GM19324 (cell line): ENCODE data around the gene SEC63.

Experiments used
- ATAC-seq: cut with Tn5 transposase; IDR thresholded peaks from one replicate; pipeline ENCODE4 v1.9.1; 2021; ENCODE audit warnings: mild to moderate bottlenecking, moderate library complexity; ENCODE audit not compliant: unreplicated experiment, low FRiP score

SEC63 gene

DNA sequence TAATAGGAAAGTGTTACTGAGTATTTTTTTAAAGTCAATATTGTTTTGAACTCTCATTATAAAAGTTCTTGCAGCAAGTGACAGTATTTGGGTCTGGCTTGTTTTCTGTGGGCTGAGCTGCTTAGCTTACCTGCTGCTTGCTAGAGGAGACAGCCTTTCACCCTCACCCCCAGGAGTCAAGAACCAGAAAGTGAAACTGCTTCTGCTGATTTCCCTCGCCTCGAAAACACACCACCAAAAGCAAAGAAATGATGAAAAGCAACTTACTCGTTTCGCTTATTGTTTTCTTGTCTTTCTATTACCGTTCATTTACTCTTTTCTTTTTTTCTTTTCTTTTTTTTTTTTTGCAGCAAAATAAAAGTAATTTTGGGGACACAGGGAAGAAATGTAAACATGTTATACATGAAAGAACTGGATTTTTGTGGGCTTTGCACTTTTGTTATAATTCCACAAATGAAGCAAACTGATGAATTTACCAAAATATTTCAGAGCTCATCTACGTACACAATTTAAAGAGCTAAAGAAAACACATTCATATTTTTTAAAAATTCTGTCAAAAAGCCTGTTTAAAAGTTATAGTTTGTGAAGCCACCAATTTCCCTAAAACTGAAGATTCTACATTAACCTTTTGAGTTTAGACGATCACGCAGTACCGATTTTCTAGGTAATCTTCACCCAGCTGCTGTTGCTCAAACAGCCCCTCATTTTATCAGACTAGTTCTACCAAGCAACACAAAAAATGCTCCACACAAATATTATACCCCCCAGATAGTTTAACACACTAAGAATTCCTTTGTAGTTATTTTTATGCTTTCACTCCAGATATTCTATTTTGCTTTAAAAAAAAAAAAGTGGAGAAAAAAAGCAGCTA is 135.6 kb downstream of the SEC63 start:
- peak; percentile 73 for ATAC-seq

DNA sequence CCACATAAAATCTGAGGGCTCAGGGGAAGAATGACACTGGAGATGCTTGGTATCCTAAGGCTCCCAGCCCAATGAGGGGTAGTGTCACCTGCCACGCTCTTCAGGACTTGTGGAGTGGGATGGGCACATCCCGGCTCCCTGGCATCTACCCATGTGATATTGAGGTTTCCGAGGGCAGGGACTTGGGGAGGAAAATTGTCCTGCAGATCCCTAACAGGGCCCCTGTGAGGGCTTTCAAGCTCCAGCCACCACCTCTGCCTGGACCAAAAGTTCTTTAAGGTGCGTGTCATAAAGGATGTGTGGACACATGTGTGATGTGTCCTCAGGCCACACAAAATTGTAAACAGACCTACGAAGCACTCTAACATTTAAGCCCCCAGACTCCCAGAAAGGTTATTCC is 136.4 kb downstream of the SEC63 start:
- no peak for ATAC-seq

DNA sequence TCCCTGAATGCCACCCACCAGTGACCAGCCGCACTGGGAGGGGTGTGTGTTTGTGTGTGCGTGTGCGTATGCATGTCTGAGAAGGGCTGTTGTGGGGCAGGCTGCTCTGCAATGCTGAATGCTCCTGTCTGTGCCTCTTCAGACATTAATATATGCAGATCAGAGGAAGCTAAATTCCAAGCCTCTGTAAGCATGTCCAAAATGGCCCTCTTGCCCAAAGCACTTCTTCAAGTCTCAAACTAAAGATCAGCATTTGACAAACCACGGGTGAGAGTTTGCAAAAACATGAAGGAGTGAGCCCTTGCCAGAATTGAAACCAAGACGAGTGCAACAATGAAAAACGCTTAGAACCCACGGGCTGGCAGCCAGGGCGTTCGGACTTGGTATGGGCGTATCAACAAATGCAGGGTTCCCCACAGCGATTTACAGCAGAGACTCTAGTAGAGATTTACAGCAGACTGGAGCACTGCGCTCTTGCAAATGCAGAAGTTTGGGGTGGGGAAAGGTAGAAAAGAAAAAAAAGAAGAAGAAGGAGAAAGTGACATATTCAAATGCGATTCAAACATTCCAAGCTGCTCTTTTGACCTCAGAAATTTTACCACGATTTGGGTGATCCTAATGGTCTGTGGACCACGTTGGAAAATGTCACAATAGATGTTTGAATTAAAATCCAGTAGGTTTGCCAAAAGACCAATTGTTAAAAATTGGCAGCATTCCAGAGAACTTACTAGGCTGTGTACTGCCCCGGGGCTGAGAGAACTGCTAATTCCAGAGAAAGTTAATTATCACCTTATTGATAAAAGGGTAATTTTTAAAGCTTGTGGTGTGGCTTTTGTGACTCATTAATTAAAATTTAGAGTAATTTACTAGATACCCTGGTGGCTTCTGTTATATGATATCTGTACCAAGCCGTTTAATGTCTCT is 137.4 kb downstream of the SEC63 start:
- ATAC-seq: no peak

DNA sequence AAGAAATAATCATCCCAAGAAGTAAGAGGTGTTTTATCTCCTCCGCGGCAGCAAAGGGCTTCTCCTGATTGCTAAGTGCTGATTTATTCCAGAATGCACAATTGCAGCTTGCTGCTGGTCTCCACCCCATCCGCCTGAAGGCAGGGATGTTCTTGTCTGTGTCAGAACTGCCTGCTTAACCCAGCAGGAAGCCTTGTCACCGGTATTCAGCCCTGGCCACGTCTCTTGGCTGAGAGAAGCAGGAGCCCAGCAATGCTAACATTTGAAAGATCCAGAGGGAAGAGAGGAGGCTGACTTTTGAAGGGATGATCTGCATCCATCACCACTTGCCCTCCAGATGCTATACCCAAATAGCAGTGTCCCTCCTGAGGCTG is 138.1 kb downstream of the SEC63 start:
- no peak for ATAC-seq

DNA sequence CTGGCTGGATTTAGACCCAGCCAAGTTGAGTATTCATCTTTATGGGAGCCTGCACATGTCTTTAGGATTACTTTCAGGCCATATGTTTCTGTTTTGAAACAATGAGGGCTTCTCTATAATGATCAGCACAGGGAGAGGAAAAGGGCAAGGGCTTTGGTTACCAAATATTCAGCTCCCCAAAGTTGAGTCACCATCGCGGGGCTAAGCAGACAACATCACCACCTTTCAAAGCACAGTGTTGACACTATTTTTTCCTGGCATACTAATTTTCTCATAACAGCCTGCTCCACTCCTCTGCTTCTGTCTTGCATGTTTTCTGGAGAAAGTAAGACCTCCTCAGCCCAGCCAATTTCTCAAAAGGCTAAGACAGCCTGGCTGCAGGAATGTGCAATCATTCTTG is 138.8 kb downstream of the SEC63 start:
- ATAC-seq: no peak

DNA sequence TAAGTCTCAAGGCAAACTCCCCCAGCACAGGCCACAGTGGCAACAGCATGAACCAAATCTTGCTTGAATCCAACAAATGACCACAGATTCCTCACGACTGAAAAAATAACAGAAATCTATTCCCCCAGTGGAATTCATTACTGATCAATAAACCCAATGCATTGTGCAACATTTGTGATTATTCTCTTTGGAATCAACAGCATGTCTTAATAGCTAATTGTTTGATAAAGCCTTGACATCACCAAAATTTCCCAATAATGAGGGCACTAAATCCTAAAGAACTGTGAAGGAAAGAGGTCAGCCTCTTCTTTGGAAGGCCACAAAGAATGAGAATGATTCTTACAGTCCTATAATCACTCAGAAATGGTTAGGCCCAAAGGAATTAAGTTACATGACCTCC is 139.7 kb downstream of the SEC63 start:
- no peak for ATAC-seq

DNA sequence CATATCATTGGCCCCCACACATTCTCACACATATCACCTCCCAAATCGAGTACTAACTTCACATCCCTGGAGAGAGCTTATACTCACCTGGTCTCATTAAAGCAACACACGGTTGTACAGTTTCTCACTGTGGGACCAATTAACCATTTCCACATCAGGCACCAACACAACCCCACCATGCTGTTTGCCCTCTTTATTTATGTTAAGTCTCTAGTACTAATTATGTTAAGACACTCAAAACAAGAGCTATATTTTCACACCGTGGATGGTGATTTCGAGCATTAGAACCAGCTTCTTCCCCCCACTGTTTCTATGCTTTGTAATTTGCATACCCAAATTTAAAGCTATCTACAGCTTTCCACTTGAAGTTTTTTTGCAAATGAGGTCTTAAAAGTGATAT is 140.2 kb downstream of the SEC63 start:
- no peak for ATAC-seq
